GM03348 (cell line): Measurements from ENCODE around the gene BCKDHB.
"Not testable (repeated sequence)": the region's sequence is repeated elsewhere in the genome, so short reads cannot be mapped to it uniquely, and the experiment has no call there.

Experiments used
- DNase-seq: peaks from one replicate; pipeline ENCODE4 v3.0.0; 2012; ENCODE audit warnings: low spot score

The BCKDHB gene

DNA sequence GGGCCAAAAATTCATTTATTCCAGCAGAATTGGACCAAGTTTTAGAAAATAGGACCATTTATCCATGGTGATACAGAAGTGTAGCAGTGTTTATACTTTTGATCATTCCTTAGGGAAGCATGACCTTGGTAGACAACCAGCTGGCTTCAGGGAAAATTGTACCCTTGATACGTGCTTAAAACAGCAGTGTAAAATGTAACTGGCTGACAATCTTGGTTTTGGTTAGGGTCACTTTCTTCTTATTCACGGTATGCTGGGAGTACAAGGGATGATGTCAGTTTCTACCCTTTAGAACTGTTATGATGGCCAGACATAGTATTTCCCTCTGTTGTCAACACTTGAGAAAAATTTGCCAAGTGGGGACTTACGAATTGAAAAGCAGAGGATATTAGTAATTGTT, 157.1 kb downstream of the BCKDHB start:
- DNase-seq, result no peak

DNA sequence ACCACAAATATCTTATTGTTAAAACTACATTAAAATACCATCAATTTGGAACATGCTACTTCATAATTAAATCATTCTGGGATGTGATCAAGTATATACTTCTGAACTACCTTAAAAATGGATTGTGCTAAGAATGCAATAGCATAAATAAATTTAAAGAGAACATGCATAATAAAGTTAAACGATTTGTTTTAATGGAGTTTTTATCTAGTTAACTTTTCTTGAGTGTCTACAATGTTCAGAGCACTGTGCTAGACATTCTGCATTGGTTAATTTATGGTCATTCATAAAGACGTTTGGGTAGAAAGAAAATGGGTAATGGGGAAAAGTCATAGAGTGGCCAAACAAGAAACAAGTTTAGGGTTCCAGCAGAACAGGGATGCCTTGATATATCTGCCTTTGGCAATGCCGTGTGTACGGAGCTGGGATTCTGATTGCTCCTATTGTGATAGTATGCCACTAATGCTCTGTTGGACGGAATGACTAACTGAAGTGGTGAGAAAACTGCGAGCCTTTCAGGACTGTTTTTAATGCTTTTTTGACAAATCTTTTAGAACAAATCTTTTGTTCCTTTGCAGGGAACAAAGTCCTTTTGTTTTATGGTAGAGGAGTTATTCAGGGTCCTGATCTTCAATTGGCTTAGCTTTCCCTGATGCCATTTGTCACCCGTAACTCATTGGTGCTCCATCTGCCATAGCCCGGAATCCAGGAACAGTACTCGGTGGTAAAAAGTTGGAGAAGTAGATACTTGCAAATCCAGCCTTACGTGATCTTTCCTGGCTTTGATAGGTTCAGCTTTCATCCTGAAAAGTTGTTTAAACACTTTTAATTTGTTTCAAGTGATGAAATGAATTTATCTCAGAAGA, 162.6 kb downstream of the BCKDHB start:
- no peak for DNase-seq

DNA sequence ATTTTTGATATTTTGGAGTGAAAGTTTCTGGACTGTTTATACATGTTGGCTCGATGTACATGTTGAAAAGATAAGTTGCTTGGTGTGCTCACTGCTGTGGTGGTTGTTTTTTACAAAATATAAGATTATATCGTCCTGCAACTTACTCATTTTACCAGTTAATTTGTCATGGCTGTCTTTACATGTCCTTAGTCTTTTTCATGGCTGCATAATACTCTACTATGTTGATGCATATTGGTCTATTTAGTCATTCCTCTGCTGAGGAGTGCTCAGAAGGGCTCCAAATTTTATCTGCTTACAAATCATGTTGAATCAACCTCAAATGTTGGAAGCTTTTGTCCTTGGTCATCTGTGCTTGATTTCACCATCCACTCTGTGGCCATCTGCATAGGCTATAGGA, 164.6 kb downstream of the BCKDHB start:
- DNase-seq, result no peak

DNA sequence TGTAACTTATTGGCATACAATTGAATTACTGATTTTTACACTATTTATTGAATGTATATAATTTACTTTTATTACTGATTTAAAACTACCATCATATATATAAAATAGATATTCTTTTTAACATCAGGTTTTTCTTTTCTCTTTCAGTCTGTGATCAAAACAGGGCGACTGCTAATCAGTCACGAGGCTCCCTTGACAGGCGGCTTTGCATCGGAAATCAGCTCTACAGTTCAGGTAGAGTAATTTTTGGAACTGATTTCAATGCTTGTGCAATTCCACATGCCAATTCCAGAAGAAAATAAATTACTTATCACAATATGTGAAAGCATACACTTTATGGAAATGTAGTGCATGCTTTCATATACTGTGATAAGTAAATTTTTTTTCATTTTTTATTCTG, 166.5 kb downstream of the BCKDHB start:
- no peak for DNase-seq

DNA sequence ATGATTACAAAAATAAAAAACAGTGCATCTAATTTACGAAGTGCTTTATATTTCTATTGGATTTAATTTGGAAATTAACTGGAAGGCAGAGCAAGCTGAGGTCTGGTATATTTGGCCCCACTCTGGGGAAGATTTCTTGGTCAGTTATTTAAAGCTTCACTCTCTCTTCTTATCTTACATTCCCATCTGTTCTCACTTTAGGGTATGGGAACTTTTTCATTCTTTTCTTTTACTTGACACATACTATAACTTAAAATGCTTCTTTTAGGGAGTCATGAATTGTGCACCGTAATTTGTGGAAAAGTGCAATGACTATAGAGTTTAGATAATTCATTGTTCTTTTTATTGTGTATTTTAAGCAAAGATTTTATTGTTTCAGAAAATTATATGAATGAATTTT, 170.4 kb downstream of the BCKDHB start:
- peak; percentile 18 for DNase-seq

DNA sequence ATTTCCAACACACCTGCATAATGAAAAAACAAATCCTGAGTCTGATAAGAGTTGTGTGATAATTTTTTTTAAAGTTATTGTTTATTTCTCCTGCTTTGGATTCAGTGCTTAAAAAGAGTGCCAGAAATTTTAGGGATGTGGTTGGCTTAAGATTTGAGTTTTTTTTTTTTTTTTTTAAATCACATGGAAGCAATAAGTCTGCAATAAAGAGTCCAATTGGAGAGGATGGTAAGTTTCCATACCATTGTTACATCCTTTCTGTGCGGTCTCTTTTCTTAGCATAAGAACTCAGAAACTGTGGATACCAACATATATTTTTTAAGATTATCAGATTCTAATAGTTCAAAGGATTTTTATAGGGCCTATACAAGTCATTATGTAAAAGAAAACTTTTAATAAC, 171.0 kb downstream of the BCKDHB start:
- no peak for DNase-seq

DNA sequence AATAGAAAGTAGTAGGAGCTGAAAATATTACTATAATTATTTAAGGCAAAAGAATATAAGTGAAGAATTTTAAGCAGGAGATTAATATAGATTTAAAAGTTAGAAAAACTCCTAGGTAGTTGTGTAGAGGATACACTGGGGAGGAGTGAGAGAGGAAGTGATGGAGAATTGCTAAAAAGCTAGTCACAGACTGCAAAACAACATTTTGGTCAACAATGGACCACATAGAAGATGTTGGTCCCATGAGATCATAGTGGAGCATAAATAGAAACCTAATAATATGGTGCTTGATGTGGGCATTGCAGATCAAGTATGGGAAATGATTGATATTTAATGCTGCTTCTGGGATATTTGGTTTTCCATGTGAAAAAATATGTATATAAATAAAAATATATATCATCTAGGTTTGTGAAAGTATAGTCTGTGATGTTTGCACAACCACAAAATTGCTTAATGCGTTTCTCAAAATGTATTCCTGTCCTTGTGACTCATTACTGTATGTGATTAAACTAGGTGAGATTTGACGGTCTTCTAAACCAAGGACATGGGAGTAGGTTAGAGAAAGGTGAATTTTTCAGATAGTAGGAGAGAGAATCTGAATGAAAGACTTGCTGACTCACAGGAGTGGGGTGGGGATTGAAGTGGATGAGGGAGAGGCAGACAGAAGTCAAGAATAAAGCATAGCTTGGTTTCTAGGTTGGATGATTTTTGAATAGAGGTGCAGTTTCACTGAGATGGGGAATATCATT, 174.0 kb downstream of the BCKDHB start:
- no peak for DNase-seq

DNA sequence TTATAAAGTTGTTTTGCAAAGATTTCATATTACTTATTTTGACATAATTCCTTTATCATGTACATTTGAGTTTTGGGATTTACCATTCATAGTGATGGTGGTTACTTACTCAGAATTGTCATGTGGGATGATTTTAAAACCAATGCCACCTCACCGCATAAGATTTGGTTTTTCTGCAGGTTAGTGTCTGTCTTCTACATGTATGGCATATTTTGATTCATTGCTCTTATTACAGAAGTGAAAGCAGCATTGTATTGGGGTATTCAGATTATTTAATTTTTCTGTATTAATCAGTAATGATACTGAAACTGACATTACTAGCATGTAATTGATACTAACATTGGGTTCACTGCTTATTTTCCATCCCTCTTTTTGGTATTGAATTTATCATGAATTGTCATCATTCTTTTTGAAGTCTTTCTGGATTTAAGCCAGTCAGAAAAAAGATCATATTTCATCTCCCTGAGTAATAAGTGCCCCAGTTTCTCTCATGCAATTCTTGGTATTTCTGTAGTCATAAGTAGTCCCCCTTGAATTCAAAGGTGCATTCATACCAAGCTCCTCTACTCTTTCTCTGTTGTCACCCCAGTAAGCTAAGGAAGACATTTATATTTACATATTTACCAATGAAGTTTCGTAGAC, 176.6 kb downstream of the BCKDHB start:
- DNase-seq, result no peak

DNA sequence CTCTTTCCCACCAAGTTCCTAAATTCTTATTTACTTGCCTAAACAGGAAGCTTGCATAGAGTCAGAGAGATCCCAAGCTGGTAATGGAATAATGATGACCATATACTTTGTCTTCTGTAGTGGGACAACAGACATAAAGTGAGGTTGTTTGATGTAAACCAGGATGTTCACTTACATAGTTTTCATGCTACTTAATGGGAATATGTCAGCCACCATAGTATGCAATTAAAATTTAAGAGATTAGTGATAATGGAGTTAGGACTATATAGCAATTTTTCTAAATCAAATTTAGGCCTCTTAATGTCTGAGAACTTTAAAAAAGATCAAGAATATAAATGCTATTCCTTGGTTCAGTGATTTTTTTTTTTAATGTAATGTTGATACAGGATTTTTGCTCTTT, 180.6 kb downstream of the BCKDHB start:
- DNase-seq, result no peak

DNA sequence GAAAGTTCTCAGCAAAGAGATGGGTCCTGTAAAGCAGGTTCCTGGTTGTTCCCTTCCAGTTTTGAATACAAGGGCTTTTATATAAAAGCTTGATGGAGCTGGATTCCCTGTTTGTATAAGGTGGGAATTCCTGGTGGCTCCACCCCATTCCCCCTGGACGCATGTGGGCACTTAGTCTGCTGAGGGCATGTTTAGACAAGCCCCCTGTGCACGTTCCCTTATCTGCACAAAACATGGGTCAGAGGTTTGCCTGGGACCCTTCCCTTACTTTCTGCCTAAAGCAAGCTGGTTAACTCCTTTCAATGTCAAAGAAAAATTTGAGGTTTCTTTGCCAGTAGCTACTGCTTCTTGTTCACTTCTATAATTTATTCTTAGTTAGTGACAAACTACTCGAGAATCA, 181.1 kb downstream of the BCKDHB start:
- DNase-seq, result no peak

DNA sequence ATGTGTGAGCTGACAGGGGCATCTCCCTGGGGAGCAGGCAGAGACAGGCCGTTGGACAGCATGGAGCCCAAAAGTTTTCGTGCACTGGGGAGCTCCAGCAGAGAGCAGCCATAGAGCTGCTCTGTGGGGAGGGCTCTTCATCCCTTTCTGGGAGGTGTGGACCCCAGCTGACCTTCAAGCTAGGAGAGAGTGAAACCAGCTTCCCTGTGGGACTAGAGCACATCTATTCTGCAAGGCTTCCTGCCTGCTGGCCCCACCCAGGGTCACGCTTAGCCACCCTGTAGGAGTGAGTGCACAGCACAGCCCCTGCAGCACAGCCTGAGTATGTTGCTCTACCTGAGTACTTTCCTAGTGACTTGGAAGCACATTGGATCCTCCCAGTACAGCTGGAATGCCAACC, 183.3 kb downstream of the BCKDHB start:
- DNase-seq, result no peak

DNA sequence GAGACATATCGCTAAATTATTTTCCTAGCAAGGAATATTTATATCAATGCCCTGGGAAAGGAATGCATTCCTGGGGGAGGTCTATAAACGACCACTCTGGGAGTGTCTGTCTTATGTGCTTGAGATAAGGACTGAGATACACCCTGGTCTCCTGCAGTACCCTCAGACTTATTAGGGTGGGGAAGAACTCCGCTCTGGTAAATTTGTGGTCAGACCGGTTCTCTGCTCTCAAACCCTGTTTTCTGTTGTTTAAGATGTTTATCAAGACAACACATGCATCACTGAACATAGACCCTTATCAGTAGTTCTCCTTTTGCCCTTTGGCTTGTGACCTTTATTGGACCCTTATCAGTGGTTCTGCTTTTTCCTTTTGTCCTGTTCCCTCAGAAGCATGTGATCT, 188.1 kb downstream of the BCKDHB start:
- DNase-seq, result not testable (repeated sequence)

DNA sequence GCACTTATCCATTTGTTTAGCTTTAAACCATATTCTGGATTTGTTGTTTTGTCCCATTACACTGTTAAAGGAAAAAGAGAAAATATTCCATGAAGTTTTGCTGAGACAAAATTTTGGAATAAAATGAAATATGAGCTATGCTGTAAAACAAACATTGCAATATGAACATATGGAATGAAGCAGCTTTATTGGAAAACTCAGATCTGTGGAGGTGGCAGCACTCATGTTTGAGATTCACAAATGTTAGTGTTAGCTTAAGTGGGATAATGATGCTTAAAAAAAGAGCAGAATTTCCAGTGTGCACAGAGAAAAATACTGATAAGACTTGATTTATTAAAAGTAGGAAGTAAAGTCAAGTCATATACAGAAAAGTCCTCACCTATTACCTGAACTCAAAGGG, 196.2 kb downstream of the BCKDHB start:
- DNase-seq, result no peak

DNA sequence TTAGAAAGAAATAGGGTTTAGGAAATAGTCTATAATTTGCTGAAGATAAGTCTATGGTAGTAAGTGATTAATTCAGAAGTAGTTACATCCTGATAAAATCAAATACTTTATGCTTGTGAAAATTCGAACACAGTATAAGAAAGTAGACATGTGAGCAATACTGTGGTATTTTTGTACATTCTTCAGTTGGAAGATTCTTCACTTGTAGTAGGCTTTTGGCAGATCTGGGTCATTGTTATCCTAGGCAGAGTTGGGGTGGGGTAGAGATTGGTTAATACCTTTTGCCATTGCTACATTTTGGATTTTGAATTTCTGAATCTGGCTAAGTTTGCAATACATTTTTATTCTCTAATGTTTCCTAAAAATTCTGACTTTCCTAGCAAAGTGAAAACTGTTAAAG, 197.5 kb downstream of the BCKDHB start:
- peak; percentile 68 for DNase-seq

DNA sequence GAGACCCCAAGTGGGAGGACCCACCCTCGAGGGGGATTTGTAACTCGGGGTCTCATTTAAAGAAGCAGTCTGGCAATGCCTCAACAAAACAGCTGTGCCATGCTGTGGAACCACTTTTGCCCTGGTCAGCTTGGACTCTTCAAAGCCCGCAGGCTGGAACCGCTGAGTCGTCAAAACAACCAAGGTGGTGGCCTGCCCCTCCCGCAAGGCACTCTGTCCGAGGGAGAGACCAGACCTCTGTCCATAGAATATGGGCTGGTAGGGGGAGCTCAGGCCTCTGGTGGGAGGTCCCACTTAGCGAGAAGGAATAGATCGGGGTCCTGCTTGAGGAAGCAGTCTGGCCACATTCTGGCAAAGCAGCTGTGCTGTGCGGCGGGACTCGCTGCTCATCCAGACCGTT, 208.1 kb downstream of the BCKDHB start:
- DNase-seq, result no peak

DNA sequence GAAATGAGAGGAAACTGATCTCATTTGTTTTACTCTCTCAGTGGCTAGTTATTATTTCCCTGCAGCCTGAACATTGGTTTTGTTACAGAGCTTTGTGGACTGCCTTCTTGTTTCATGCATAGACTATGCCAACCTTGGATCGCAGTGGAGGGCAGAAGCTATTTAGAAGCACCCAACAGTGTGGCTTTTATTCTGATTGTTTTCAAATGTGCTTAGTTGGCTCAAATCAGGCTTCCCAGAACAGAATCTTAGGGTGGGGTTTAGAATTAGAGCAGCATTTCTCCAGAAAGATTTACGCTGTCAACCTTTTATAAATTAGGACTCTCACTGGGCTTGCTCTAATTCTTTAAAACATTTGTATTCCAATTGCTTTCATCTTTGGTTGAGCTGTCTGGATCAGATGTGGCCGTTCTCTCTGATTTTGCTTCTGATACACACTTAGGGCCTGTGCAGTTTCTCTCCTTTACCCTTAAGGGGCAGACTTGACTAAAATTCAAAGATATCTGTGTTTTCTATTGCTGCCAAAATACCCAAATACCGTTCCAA, 210.3 kb downstream of the BCKDHB start:
- DNase-seq, result peak; percentile 23

DNA sequence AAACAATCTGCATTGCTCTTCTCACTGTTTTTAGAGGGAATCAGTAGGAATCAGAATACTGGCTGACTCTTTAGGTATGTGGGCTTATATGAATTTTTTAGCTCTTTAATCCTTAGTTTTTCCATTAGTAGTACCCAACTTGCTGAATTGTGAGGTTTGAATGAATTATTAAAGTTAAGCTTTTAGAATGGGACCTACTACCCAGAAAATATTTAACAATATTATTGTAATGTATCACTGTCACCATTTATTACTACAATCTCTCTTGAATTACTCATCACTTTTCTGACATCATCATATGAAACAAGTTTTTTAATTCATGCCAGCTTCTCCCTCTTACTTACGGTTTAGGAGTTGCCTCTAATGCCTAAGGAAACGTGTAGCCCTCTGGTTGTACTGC, 212.7 kb downstream of the BCKDHB start:
- peak; percentile 45 for DNase-seq

DNA sequence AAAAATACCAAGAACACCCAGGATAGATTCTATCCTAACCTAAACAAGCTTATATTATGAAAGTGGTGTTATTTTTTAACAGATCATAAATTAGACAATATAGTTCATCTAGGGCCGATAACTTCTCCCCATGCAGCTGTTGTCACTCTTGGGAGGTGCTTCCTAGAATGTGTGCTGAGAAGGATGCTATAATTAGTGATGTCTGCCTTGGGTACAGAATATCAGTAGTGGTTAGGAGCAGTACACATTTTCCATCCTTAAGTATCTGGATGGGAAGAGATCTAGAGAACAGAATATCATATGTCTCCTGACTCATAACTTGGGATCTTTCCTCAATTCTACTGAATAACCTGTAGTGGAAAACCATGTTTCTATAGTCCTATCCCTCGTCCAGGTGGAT, 214.5 kb downstream of the BCKDHB start:
- DNase-seq, result no peak

DNA sequence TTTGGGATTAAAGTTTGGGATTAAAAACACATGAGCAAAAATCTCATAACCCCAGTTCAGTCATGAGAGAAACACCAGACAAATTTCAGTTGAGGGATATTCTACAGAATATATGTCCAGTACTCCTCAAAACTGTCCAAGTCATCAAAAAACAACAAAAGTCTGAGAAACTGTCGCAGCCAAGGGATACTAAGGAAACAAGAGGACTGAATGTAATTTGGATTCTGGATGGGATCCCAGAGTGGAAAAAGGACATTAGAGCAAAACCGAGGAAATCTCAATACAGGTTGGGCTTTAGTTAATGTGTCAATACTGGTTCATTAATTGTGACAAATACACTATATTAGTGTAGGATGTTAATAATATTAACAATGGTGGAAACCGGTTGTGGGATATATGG, 219.3 kb downstream of the BCKDHB start:
- DNase-seq, result no peak

DNA sequence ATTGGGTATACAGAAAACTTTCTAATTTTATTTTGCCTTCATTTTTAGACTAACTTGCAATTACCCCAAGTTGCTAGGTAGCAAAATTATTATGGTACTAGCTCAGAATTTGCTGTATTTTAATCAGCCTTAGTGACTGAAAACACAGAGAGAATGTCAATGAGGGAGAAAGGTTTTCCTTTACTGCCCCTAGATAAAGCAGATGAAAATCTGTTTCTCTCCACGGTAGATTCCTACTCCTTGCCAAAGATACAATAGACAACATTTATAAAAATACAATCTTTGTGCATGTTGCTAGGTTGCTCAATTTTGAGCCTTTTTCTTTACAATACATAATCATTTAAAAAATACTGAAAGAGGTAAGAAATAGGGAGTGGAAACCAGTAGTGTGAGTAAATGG, 222.2 kb downstream of the BCKDHB start:
- no peak for DNase-seq

DNA sequence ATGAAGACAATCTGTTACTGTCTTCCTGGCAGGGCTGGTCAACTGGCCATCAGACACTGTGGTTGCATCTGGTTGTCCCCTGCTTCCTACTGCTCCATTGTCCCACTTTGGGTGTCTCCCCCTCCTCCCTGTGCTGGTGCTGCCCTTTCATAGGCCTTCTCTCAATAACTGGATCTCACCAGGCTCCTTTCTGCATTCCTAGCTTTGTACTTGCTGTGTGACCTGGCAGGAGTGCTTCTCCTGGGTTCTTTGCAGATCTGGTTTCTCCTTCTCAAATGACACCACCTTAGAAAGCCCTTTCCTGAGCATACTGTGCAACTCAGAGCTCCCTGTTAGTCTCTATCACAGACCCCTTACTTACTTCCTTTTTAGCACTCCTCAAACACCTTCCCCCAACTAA, 223.0 kb downstream of the BCKDHB start:
- DNase-seq, result no peak

DNA sequence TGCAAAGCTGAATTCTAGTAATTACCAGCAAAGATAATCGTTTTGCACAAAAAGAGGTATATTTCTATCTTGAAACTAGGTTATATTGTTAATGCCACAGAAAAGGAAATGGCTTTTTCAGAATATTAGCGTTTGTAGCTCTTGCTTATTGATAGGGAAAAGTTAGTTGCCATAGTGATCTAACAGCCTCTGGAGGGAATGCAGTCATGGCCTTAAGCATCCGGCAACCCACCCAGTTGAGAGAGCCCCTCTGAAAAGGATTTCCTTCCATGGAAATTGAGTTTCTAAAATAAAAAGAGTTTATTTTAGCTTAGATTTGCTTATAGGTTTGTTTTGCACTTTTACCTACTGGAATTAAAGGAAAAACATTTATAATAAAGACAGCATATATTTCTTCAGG, 224.5 kb downstream of the BCKDHB start:
- DNase-seq, result no peak

DNA sequence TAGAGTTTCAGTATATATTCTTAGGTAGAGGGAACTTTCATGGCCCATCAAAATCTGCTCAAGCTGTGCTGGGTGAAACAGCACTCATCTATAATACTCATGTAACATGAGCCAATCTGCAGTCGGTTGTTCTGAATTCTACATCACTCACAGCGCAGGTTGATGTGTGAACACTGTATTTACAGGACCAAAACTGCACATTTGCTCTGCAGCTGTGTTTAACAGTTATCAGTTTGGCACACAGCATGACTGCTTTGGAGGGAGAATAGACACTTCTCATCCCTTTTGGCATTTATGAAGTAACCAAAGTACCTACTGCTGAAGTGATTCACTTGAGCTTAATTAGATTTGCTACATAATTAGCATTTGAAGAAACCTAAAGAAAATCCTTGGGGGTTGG, 225.1 kb downstream of the BCKDHB start:
- DNase-seq, result no peak
